Suprapubic skin (tissue), 4 donors: ENCODE data around the gene SETD3.

ENCODE experiments used
- CTCF ChIP-seq, 2 donors: fragments of 200-600 bp in 1 of 2; fragments of 450-650 bp in 1 of 2; sonication (generic) in 1 of 2; IDR thresholded peaks; one replicate each; pipeline ENCODE4 v1.5.1; 2016 to 2019; ENCODE audit warnings: antibody characterized with exemption in 2 of 2, mild to moderate bottlenecking in 1 of 2, moderate library complexity in 1 of 2
- POLR2A ChIP-seq, 2 donors: fragments of 450-650 bp; IDR thresholded peaks; one replicate each; pipeline ENCODE4 v1.6.1; 2017; ENCODE audit warnings: antibody characterized with exemption in 2 of 2, mild to moderate bottlenecking in 2 of 2, moderate library complexity in 2 of 2
- POLR2AphosphoS5 ChIP-seq, 3 donors: sonication (generic); formaldehyde crosslinking; IDR thresholded peaks; one replicate each; pipeline ENCODE4 v1.6.1; 2017; ENCODE audit warnings: antibody characterized with exemption in 3 of 3

DNA sequence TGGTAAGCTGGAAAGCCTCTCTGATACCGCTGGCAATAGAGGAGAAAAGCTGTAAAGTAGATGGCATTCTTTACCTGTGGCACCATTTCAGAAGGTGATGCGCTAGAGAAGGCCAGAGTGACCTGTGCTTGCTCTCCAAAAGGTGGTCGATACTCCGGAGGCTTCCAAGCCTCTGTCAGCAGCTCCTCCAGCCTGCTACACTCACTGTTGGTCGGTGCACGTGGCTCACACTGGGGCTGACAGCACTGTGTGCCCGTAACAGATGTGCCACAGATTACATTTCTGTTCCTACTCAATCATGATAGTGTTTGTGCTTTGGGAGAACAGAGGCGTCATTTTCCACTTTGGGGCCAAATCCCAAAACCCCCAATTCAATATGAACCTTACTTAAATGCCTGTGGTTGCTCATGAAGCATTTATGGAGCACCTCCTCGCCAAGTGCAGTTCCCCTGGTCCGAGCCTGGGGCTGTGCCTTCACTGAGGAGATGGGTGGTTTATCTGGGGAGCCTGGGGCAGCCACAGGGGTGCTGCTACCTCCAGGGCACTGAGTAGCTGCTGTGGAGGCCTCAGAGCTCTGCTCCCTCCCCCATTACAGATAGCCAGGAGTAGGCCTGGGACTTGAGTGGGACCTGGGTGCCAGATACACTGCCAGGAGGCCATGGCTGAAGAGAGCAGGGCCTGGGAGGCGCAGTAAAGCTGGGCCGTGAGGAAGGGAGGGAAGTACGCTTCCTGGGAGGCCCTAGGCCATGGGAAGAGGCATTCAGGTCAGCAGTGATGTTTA is 27.4 kb upstream of the SETD3 start:
- TF ChIP-seq CTCF (IDR thresholded peaks at IDR 0.05), result no peak
- TF ChIP-seq POLR2A (IDR thresholded peaks at IDR 0.05), result no peak
- no peak for TF ChIP-seq POLR2AphosphoS5 (IDR thresholded peaks at IDR 0.05)
